ENCODE measurements around the gene ZFAND2A.

Gene ZFAND2A

GRCh38 chr7:1110358-1110757, 49.6 kb downstream of the ZFAND2A start:
- no peak for DNase-seq

GRCh38 chr7:1109581-1110310, 50.2 kb downstream of the ZFAND2A start:
- DNase-seq: no peak

- no peak for DNase-seq
Measured at GRCh38 chr7:1108264-1108920, 51.6 kb downstream of the ZFAND2A start.

- DNase-seq: no peak
Measured at GRCh38 chr7:1106793-1107421, 53.1 kb downstream of the ZFAND2A start.

GRCh38 chr7:1106063-1106792, 53.8 kb downstream of the ZFAND2A start:
- DNase-seq: no peak

GRCh38 chr7:1105189-1105588, 54.8 kb downstream of the ZFAND2A start:
- DNase-seq: no peak

- DNase-seq: no peak
Measured at GRCh38 chr7:1104516-1105179, 55.3 kb downstream of the ZFAND2A start.

GRCh38 chr7:1103789-1104515, 56.0 kb downstream of the ZFAND2A start:
- DNase-seq: no peak

GRCh38 chr7:1103009-1103788, 56.8 kb downstream of the ZFAND2A start:
- DNase-seq: no peak
